Activated CD4-positive, alpha-beta T cell treated with anti-CD3 and anti-CD28 coated beads, Interleukin-2, amount 50 U/mL, for 48 hours (primary cell): ENCODE measurements around the gene IL18R1.

Experiments
- DNase-seq, 2 experiments: peaks; one replicate each; pipeline ENCODE4 v3.0.0-alpha.2; 2020

IL18R1 gene

GRCh38 chr2:102346381-102347130, 9.0 kb upstream of the IL18R1 start:
- DNase-seq = no peak

GRCh38 chr2:102350137-102350793, 5.3 kb upstream of the IL18R1 start:
- DNase-seq = no peak

DNA sequence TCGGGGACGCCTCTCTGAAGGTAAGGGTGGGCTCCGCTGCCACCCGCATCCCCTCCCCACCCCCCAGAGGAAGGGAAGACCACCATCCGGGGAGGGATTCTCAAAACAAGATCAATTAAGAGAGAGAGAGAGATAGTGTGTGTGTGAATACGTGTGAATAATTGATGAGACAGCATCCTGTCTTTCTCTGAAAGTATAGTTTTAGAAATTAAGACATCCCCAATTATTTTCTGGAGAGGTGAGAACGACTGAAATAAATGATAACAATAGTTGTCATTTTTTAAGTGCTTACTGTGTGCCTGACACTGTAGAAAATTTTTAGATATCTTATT, 751 bp downstream of the IL18R1 start:
- no peak for DNase-seq

DNA sequence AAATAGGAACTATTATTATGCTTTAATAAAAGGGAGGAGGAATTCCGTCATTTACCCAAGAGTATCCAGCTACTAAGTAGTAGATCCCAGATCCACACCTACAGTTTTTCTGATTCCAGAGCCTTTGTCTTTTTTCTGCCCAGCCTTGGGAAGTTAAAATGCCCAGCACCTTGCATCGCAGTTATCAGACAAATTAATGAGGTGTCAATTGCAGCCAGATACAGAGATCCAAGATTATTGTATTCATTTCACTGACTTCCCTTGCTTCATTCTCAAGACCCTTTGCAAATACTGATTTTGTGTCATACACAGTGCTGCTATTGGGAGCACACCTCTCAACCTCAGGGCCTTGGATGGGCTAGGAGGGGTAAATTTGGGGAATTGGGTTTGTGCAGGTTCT, 1.1 kb downstream of the IL18R1 start:
- no peak for DNase-seq

DNA sequence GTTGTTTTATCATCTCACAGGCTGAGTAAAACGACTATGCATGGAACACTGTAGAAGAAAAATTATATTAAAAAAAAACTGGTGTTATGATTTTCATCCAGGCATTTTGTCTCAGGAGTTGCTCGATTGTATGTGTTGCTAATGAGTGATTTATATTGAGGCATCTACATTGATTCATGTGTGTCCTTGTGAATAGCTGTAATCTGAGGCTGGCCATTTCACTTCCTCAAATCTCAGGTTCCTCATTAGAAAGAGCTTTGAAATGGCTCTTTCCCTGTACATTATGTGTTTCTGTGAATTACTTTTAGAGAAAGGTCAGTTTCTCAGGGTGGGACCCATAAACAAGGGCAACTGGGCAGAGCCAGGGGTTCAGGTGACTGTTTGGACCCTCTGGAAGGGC, 2.3 kb downstream of the IL18R1 start:
- DNase-seq = no peak

DNA sequence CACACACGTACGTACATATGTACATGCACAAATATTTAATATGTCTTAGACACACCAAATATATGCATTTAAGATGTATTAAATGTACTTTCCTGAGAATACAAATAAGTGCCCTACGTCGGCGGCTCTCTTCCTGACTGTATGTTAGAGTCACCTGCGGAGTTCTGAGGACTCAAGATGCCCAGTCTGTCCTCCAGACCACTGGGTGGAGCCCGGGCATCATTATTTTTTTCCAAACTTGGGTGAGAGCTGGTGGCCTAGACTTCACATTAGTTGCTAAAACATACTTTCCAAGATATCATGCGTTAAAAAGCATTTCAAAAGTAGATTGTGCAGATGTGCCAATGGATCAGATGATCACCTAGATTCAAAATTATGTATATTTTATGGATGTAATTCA, 2.9 kb downstream of the IL18R1 start:
- DNase-seq = peak in 1 of 2 experiments; percentile 36

GRCh38 chr2:102359527-102359926, 3.9 kb downstream of the IL18R1 start:
- no peak for DNase-seq

DNA sequence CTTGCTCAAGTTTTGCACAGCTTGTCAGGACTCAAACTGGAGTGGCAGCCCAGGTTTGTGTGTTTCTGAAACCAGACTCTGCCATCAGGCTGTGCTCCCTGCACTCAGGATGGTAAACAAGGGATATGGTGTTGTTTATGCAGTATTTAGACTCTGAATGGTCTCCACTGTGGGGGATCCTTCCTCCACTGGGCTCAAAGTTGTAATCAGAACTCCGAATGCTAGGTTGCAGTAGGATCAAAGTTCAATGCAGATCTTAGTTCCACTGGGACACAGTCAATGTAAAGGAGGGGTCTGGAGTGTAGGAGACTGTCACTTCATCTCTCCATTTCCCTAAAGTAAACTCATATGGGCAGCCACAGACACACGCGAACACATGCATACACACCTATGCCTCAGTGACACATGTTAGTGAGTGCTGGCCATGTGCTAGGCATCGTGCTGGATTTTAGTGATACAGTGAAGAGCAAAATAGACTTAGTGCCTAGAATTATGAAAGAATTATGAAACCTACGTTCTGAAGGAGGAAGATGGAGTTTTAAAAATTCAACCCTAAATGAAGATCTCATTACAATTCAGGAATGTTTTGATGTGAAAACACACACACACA, 6.1 kb downstream of the IL18R1 start:
- no peak for DNase-seq

DNA sequence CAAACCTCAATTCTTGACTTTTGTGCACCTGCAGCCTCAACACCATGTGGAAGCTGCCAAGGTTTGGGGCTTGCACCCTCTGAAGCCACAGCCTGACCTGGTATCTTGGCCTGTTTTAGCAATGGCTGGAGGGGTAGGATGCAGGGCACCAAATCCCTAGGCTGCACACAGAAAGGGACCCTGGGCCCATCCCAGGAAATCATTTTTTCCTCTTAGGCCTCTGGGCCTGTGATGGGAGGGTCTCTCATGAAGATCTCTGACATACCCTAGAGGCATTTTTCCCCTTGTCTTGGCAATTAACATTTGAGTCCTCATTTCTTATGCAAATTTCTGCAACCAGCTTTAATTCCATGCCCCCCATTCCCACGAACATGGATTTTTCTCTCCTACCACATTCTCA, 10.2 kb downstream of the IL18R1 start:
- DNase-seq = no peak

DNA sequence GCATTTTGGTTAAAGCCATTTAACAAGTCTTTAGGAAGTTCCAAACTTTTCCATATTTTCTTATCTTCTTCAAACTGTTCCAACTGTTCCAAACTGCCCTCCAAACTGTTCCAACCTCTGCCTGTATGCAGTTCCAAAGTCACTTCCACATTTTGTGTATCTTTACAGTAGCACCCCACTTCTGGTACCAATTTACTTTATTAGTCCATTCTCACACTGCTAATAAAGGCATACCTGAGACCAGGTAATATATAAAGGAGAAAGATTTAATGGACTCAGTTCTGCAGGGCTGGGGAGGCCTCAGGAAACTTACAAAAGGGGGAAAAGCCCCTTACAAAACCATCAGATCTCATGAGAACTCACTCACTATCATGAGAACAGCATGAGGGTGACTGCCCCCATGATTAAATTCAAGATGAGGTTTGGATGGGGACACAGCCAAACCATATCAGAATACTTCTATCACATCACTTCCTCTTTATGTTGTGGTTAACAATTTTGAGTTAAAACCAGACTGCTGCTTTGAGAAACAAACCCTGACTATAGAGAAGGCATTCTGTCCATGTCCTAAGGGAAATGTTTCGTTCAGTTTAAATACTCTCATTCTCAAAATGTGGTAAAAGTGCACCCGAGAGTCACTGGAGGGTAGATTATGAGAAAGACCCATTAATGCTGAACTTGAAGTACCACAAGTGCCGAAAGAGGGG, 11.0 kb downstream of the IL18R1 start:
- DNase-seq = no peak

DNA sequence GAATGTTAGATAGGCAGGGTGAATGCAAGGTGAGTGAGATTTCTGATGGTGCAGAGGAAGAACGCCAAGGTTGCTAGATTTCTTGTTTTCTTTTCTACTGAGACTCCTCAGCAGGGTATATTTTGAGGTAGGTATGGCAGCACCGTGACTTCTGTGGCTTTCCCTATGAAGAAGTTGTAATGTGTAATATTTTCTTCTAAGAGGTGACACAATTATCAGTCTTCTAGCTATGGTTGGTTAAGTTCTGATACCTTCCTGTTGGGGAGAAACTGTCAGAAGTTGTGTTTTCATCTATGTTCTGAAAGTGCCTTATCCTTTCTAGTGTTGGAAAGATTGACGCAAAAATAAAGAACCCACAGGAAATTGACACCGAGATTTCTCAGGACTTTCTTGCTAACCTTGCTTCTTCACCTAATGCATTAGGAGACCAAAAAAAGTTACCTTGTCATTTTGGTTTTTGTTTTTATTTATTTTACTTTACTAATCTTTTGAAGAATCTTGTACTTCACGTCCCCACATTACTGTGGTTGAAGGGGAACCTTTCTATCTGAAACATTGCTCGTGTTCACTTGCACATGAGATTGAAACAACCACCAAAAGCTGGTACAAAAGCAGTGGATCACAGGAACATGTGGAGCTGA, 11.9 kb downstream of the IL18R1 start:
- no peak for DNase-seq

GRCh38 chr2:102368461-102369109, 13.0 kb downstream of the IL18R1 start:
- no peak for DNase-seq

- no peak for DNase-seq
Observed at GRCh38 chr2:102369866-102370265, 14.3 kb downstream of the IL18R1 start.

GRCh38 chr2:102376052-102376591, 20.5 kb downstream of the IL18R1 start:
- DNase-seq = no peak

GRCh38 chr2:102383722-102384121, 28.1 kb downstream of the IL18R1 start:
- DNase-seq = no peak

DNA sequence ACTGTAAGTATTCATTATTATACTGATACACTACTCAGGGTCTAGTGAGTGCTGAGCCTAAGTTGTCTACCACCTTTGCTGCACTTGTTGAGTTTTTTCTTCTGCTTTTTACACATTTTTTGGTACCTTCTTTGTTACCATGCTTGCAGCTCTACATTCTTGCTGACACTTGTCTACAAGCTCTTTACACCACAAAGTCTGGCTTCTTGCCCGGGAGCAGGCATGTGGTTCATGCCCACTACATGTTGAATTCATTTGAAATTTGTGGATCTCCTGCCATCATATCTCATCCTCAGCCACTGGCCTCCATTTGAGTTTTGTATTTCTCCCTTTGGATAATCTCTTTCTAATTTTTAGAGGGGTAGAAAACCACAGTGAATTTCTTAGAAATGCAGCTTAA, 29.9 kb downstream of the IL18R1 start:
- DNase-seq = no peak

GRCh38 chr2:102386004-102386403, 30.4 kb downstream of the IL18R1 start:
- no peak for DNase-seq

DNA sequence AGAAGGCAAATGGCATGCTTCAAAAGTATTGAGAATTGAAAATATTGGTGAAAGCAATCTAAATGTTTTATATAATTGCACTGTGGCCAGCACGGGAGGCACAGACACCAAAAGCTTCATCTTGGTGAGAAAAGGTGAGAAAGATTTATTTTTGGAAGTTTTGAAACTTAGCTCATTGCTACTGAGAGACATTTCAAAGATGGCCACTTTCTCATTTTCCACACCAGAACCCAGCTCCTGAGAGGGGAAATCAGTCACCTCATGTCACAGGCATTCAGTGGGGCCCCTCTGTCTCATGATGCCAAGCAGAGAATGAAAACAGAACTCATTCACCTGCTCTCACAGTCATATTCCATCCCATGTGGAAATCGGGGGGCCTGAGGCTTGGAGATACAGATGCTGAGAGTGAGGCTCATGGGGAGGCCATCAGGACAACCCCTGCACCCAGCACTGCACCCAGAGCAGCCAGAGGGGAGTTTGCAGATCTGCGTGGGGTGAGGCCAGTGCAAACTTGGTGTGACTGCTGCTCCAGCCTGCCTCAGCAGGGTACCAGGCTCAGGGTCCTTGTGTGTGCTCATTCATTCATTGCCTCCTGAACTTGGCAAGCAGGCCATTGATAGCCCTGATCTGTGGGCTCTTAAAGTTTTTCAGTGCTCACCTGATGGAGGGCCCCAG, 31.4 kb downstream of the IL18R1 start:
- no peak for DNase-seq

DNA sequence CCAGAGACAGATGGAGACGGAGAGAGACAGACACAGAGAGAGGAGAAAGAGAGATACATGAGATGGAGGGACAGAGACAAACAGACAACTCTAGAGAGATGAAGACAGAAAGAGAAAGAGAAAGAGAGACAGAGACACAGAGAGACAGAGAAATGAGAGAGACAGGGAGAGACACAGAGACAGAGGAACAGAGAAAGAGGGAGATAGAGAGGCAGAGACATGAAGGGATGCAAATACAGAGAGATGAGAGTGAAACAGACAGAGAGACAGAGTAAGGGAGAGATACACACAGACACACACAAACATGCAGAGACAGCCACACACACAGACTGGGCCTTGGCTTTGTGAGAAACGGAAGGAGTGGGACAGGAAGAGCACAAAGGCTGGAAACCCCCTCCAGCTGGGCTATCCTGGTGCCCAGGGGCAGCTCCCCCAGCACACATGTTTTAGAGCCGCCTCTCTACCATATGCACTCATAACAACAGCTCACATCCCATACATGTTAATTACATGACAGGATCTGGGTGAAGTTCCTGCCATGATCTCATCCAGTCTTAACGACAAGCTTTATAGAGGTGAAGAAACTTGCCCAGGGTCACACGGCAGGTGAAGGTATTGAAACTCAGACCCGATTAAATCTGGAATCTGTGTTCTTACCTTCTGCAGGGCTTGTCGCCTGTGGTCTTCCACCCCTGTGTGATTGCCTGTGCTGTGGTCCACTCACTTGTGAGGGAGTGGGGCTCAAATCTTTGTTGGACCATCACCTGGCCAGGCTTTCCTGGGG, 32.4 kb downstream of the IL18R1 start:
- DNase-seq = no peak

DNA sequence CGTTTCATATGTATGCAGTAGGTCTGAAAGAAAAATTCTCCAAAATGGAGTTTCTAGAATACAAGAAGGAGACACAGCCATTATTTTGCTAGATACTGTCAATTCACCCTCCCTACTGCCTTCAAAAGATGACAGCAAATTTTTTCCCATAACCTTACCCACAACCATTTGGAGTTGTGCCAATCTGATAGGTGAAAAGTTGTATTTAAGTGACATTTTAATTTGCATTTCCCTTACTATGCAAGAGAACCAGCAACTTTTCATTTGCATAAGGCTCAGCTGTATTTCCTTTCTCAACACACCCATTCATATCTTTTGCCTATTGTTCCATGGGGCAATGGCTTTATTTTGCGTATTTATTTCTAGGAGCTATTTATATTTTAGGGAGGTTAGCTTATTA, 36.0 kb downstream of the IL18R1 start:
- DNase-seq = no peak

- no peak for DNase-seq
Observed at GRCh38 chr2:102392096-102392495, 36.5 kb downstream of the IL18R1 start.
